ENCODE results near the gene TNNI3K.

DNA sequence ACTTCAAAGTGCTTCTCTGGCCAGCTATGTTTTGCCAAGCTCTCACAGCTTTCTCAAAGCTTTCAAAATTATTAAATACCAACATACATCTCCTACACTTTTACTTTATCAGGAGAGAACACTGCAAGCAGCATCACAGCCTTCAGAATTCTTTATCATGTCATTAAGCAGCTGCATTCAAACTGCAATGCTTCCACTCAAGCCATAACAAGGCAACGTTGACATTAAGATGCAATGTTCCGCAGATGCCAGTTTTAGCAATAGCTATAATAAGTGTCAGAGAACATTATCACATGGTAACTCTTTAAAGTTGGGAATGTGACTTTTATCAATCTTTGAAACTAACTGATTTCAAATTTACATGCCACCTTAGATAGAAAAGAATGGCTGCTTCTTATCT, 185.3 kb downstream of the TNNI3K start:
- TF ChIP-seq, protein P1, sequence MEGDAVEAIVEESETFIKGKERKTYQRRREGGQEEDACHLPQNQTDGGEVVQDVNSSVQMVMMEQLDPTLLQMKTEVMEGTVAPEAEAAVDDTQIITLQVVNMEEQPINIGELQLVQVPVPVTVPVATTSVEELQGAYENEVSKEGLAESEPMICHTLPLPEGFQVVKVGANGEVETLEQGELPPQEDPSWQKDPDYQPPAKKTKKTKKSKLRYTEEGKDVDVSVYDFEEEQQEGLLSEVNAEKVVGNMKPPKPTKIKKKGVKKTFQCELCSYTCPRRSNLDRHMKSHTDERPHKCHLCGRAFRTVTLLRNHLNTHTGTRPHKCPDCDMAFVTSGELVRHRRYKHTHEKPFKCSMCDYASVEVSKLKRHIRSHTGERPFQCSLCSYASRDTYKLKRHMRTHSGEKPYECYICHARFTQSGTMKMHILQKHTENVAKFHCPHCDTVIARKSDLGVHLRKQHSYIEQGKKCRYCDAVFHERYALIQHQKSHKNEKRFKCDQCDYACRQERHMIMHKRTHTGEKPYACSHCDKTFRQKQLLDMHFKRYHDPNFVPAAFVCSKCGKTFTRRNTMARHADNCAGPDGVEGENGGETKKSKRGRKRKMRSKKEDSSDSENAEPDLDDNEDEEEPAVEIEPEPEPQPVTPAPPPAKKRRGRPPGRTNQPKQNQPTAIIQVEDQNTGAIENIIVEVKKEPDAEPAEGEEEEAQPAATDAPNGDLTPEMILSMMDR (IDR thresholded peaks at IDR 0.05 in 2 of 3, conservative IDR thresholded peaks at IDR 0.05 in 1 of 3; ENCODE audit: control insufficient read depth in 2 of 3, extremely low read depth in 1 of 3, insufficient read depth in 1 of 3, low read depth in 3 of 3, low read length in 3 of 3): no peak
- TF ChIP-seq JUND (IDR thresholded peaks at IDR 0.05; ENCODE audit: low read depth, low read length): no peak

All from GM12878 (cell line).